ENCODE results near the gene FCMR. TPM values are rescaled to one million over a fixed set of nuclear protein-coding genes. Genes with fewer than 3 reads are reported as not detected.
"Not testable (repeated sequence)": the region's sequence is repeated elsewhere in the genome, so short reads cannot be mapped to it uniquely, and the experiment has no call there.

FCMR gene
- total RNA-seq, 1 donor from 2014 or later: 4.4 TPM

DNA sequence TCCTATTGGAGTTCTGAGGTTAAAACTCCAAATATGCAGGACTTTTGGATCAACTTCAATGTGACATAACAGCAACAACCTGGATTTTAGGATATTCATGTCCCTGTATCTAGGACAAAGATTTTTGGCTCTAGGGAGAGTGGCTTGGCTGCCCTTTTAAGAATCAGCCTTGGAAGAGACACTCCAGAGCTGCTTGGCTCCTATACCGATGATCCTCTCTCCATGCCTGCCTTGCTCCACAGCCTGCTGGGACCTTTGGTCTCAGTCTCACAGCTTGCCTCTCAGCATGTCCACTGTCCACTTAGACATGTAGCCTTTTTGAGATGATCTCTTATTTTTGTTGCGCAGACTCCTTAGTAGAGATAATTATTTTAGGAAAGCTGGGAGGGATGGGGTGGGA, 4.5 kb upstream of the FCMR start:
- no peak for DNase-seq (ENCODE audit: low spot score)
- intact Hi-C loops (cut with DNase I): loop anchor here (10.0 kb wide), 1 partner anchor 149 kb away; no protein-coding TSS in a partner anchor

GRCh38 chr1:206925106-206925736, 3.5 kb upstream of the FCMR start:
- DNase-seq (ENCODE audit: low spot score): no peak
- intact Hi-C loops (cut with DNase I): loop anchor here (10.0 kb wide), 1 partner anchor 150 kb away; no protein-coding TSS in a partner anchor

GRCh38 chr1:206924592-206925105, 2.9 kb upstream of the FCMR start:
- intact Hi-C loops (cut with DNase I): loop anchor here (10.0 kb wide), 1 partner anchor 150 kb away; no protein-coding TSS in a partner anchor
- no peak for DNase-seq (ENCODE audit: low spot score)

DNA sequence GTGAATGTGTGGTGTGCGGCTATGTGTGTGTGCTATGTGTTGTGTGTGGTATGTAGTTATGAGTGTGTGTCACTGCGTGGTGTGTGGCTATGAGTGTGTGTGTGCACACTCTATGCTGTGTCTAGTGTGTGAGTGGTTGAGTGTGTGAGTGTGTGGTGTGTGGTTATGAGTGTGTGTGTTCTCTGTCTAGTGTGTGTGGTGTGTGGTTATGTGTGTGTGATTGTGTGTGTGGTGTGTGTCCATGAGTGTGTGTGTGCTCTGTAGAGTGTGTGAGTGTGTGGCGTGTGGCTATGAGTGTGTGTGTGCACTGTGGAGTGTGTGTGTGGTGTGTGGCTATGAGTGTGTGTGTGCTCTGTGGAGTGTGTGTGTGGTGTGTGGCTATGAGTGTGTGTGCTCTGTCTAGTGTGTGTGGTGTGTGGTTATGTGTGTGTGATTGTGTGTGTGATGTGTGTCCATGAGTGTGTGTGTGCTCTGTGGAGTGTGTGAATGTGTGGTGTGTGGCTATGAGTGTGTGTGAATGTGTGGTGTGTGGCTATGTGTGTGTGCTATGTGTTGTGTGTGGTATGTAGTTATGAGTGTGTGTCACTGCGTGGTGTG, 2.3 kb upstream of the FCMR start:
- DNase-seq (ENCODE audit: low spot score): not testable (repeated sequence)
- intact Hi-C loops (cut with DNase I): loop anchor here (10.0 kb wide), 1 partner anchor 151 kb away; no protein-coding TSS in a partner anchor

DNA sequence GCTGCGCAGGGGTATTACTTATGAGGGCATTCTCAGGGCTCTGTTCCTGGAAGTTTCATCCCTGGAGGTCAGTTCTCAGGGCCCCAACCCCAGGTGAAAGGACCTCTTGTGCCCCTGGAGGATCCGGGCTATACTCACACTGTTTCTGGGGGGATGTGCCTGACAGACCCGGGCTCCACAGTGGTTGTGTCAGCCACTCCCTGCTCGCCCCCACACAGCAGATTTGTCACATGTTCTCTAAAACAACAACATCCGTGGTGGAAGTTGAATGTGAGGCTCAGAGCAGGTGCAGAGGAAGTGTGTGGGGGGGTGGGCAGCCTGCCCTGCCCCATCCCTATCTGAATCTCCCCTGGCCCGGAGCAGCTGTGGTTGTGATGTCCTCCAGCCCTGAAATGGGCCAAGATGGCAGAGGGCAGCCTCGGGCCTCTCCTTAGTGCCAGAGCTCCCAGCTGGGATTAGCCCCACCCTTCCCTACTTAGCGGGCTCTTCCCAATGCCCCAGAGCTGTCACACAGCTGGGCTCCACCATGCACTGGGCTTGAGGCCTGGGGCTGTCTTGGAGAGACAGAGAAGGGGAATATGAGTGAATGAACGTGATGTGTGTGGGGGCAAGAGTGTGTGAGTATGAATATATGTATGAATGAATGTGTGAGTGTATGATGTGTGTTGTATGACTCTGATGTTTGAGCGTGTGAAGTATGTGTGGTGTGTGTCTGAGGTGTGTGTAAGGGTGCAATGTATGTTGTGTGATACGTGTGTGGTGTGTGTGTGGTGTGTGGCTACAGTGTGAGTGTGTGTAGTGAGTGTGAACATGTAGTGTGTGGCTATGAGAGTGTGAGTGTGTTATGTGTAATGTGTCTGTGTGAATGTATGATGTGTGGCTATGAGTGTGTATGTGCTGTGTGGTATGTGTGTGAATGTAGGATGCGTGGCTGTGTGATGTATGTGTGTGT, 1.5 kb upstream of the FCMR start:
- intact Hi-C loops (cut with DNase I): loop anchor here (10.0 kb wide), 1 partner anchor 152 kb away; no protein-coding TSS in a partner anchor
- DNase-seq (ENCODE audit: low spot score): no peak

GRCh38 chr1:206922524-206922923, 783 bp upstream of the FCMR start:
- DNase-seq (ENCODE audit: low spot score): no peak
- intact Hi-C loops (cut with DNase I): loop anchor here (10.0 kb wide), 1 partner anchor 152 kb away; no protein-coding TSS in a partner anchor

DNA sequence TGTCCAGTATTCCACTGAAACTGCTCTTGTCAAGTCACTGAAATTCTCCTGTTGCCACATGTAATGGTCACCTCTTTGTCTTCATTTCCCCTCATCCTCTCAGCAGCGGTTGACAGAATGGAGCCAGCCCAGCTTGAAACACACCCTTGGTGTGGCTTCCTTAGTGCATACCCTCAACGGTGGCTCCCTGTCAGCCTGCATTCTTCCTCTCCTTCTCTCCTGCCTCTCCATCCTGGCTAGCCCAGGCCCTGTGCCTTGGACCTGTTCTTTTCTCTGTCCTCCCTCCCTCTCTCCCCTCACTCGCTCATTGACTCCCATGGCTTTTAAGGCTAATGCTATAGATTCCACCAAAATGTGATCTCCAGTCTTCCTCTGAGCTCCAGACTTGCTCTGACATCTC, 3.7 kb downstream of the FCMR start:
- no peak for DNase-seq (ENCODE audit: low spot score)

GRCh38 chr1:206916000-206916709, 5.6 kb downstream of the FCMR start:
- intact Hi-C loops (cut with DNase I): no loop called here
- no peak for DNase-seq (ENCODE audit: low spot score)

More for the DNA sequence above, 3.7 kb downstream of the FCMR start:
- intact Hi-C loops (cut with DNase I): no loop called here

- intact Hi-C loops (cut with DNase I): no loop called here
Observed at GRCh38 chr1:206915030-206915735, 6.6 kb downstream of the FCMR start.

GRCh38 chr1:206913766-206914537, 7.8 kb downstream of the FCMR start:
- DNase-seq (ENCODE audit: low spot score): no peak
- intact Hi-C loops (cut with DNase I): loop anchor here (2.0 to 5.0 kb wide), 3 partner anchors 279 to 422 kb away; partner anchors contain the start of gene DYRK3

More at GRCh38 chr1:206915030-206915735, 6.6 kb downstream of the FCMR start:
- no peak for DNase-seq (ENCODE audit: low spot score)

- DNase-seq (ENCODE audit: low spot score): no peak
- intact Hi-C loops (cut with DNase I): loop anchor here (2.0 to 5.0 kb wide), 3 partner anchors 278 to 420 kb away; partner anchors contain the start of gene DYRK3
Observed at GRCh38 chr1:206912445-206913095, 9.2 kb downstream of the FCMR start.

DNA sequence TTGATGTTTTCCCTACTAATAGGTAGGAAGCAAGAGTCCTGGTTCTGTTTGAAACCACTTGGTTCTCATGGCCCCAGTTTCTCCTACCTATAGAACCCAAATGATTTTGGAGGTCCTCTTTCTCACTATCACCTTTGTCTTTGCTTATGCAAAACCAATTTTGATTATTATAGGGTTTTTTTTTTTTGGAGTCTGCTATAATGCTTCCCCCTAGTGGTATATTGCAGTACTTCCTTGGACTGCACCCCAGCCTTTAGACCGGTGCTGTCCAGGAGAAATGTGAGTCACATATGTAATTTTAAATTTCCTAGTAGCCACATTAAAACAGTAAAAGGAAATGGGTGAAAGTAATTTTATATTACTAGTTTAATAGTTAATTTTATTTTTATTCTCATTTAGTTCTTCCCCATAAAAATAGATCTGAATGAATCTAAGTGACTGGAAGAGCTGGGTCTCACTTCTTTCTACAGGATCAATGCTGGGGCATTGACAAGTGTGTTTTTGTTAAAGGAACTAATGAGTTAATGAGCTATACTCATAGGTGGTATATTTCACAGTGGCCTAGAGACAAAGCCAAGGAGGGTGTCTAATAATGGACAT, 10.6 kb downstream of the FCMR start:
- intact Hi-C loops (cut with DNase I): loop anchor here (2.0 to 5.0 kb wide), 3 partner anchors 46 to 419 kb away; partner anchors contain the start of gene IL20
- no peak for DNase-seq (ENCODE audit: low spot score)

- DNase-seq (ENCODE audit: low spot score): no peak
- intact Hi-C loops (cut with DNase I): loop anchor here (1.0 to 5.0 kb wide), 4 partner anchors 45 to 418 kb away; partner anchors contain the start of gene IL20
Observed at GRCh38 chr1:206909883-206910318, 11.8 kb downstream of the FCMR start.

GRCh38 chr1:206909161-206909882, 12.4 kb downstream of the FCMR start:
- intact Hi-C loops (cut with DNase I): loop anchor here (1.0 kb wide), 1 partner anchor 183 kb away; no protein-coding TSS in a partner anchor
- no peak for DNase-seq (ENCODE audit: low spot score)

DNA sequence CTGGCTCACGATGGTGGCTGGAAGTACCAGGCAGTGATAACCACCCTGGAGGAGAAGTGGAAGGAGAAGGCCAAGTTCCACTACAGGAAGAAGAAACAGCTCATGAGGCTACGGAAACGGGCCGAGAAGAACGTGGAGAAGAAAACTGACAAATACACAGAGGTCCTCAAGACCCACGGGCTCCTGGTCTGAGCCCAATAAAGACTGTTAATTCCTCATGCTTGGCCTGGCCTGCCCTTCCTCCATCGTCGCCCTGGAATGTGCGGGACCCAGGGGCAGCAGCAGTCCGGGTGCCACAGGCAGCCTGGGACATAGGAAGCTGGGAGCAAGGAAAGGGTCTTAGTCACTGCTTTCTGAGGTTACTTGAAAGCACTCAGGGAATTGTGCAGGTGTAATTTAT, 13.7 kb downstream of the FCMR start:
- intact Hi-C loops (cut with DNase I): no loop called here
- DNase-seq (ENCODE audit: low spot score): peak; percentile 44

Data from cardiac septum (tissue), 1 donor.